ENCODE data around the gene MYBPC2. TPM values are rescaled to one million over a fixed set of nuclear protein-coding genes. Genes with fewer than 3 reads are reported as not detected.

Gene MYBPC2
- total and polyA plus RNA-seq, 9 of the 15 experiments (the other 6 are each of a cell fraction or from before 2014, with no cell fraction given), result 0.01 to 0.14 (median 0.04) TPM; not detected in 6

- no peak for TF ChIP-seq GTF3C2 (IDR thresholded peaks at IDR 0.05; ENCODE audit: borderline replicate concordance, extremely low read depth, insufficient read length)
- TF ChIP-seq ZNF561 (CRISPR knock-in tag; conservative IDR thresholded peaks at IDR 0.05), result no peak
- no peak for TF ChIP-seq ARID2 (IDR thresholded peaks at IDR 0.05)
Observed at GRCh38 chr19:50434525-50434924, 1.8 kb downstream of the MYBPC2 start (continued).

GRCh38 chr19:50435221-50435620, 2.5 kb downstream of the MYBPC2 start:
- 39% methylated on average over 15 of the region's 17 CpGs for WGBS (ENCODE audit: insufficient coverage, low coverage, missing lambda C conversion rate)
- ATAC-seq, result no peak
- no peak overlapping the region for H3K4me3 ChIP-seq

More at GRCh38 chr19:50435221-50435620, 2.5 kb downstream of the MYBPC2 start:
- ChIA-PET CTCF (ENCODE audit: low intra/inter-chr PET ratio) (no interaction called here), POLR2A (no interaction called here)
- in situ Hi-C loops (cut with MboI), result no loop called here
- intact Hi-C loops (cut with micrococcal nuclease), result no loop called here
- no TSS peak for BruUV-seq (replicated peaks)
- DNase-seq (ENCODE audit: extremely low read depth in 1 of 4, low spot score in 3 of 4), result no peak
- Histone ChIP-seq H3K9me3 (replicated peaks; ENCODE audit: control insufficient read depth, insufficient read depth, low read depth, low read length) (no peaks in the 10 kb centered on the region), H3K79me2 (ENCODE audit: control insufficient read depth, insufficient read depth, low read length) (no peaks in the 10 kb centered on the region), H3K36me3 (ENCODE audit: control insufficient read depth, insufficient read depth, low read length) (no peaks in the 10 kb centered on the region), H3K9ac (ENCODE audit: insufficient read depth in 1 of 2, low read depth in 2 of 2, low read length in 2 of 2) (peak overlapping the region in 1 of 2 experiments; percentile 32; a peak in 2 of 4 replicates), H3K4me1 (replicated peaks in 1 of 2; ENCODE audit: control insufficient read depth in 2 of 2, insufficient read depth in 2 of 2, low read length in 2 of 2) (peaks cover 12 to 42% of the 10 kb centered on the region in 2 experiments; a peak in 4 of 5 replicates), H3K4me2 (ENCODE audit: insufficient read depth, low read length) (no peak overlapping the region), H4K20me1 (replicated peaks; ENCODE audit: control insufficient read depth, insufficient read depth, low read length) (no peaks in the 10 kb centered on the region), H2AFZ (ENCODE audit: low read depth, low read length) (no peak overlapping the region), H3K9me1 (ENCODE audit: control insufficient read depth, insufficient read depth, low read length) (no peaks in the 10 kb centered on the region), H3K27me3 (ENCODE audit: control insufficient read depth in 2 of 2, insufficient read depth in 2 of 2, low read length in 2 of 2) (peaks cover 0 to 30% of the 10 kb centered on the region in 2 experiments; a peak in 3 of 5 replicates), H3K27ac (ENCODE audit: extremely low read depth, low read depth, low read length) (no peak overlapping the region)
- TF ChIP-seq ZNF263 (CRISPR knock-in tag; IDR thresholded peaks at IDR 0.05; ENCODE audit: borderline replicate concordance), result peak; percentile 53; the same call in 1 of the 2 replicates
- no peak for TF ChIP-seq MED1 (CRISPR knock-in tag; IDR thresholded peaks at IDR 0.05; ENCODE audit: borderline replicate concordance)
- no peak for FAIRE-seq

Data from K562 (cell line).